Right atrium auricular region (tissue), 2 donors: ENCODE measurements around the gene ANAPC10. TPM values are rescaled to one million over a fixed set of nuclear protein-coding genes. Genes with fewer than 3 reads are reported as not detected.

ENCODE experiments used
- DNase-seq: peaks from one replicate; pipeline ENCODE4 v3.0.0-alpha.2; 2019; ENCODE audit warnings: low spot score
- H3K27ac ChIP-seq, 2 donors: fragments of 200-600 bp; sonication (generic); 1 replicate in 1 of 2; 2 replicates in 1 of 2; pipeline ENCODE4 v1.5.1; 2016 to 2019
- H3K27me3 ChIP-seq, 2 donors: fragments of 200-600 bp; sonication (generic); one replicate each; pipeline versions ENCODE4 v1.5.1 to v1.6.0; 2017 to 2019
- H3K36me3 ChIP-seq: fragments of 200-600 bp; sonication (generic); one replicate; pipeline ENCODE4 v1.5.1; 2016
- H3K4me1 ChIP-seq, 2 donors: fragments of 200-600 bp; sonication (generic); one replicate each; pipeline versions ENCODE4 v1.5.1 to v1.6.0; 2017 to 2019
- H3K4me3 ChIP-seq, 2 donors: fragments of 200-600 bp; sonication (generic); 1 replicate in 1 of 2; 2 replicates in 1 of 2; pipeline ENCODE4 v1.5.1; 2017 to 2019; ENCODE audit warnings: mild to moderate bottlenecking in 1 of 2, moderate library complexity in 1 of 2
- H3K9me3 ChIP-seq, 2 donors: fragments of 200-600 bp; sonication (generic); one replicate each; pipeline ENCODE4 v1.5.1; 2019
- CTCF ChIP-seq, 2 donors: fragments of 200-600 bp; sonication (generic); IDR thresholded peaks; one replicate each; pipeline ENCODE4 v1.5.1; 2019; ENCODE audit warnings: antibody characterized with exemption in 2 of 2
- total RNA-seq, 2 donors: library from RNA; depleted of rRNA; stranded (reverse); fragments of >200 nt; gene quantifications; one replicate each; pipeline ENCODE4 v1.1.0, GENCODE V29; 2016

ANAPC10 gene
- total RNA-seq, 2 donors from 2014 or later, result 15.4 to 20.3 TPM

GRCh38 chr4:144975718-144976117 lies 122.3 kb downstream of the ANAPC10 start:
- DNase-seq, result no peak

GRCh38 chr4:144970597-144970996 lies 127.4 kb downstream of the ANAPC10 start:
- Histone ChIP-seq H3K27ac (no peak overlapping the region), H3K9me3 (peaks cover 0 to 5% of the 10 kb centered on the region in 2 donors), H3K4me1 (no peaks in the 10 kb centered on the region), H3K4me3 (no peak overlapping the region), H3K27me3 (no peaks in the 10 kb centered on the region), H3K36me3 (no peaks in the 10 kb centered on the region)
- DNase-seq, result no peak
- TF ChIP-seq CTCF (IDR thresholded peaks at IDR 0.05), result no peak

More at GRCh38 chr4:144975718-144976117, 122.3 kb downstream of the ANAPC10 start:
- H3K4me3 ChIP-seq, result no peak overlapping the region
- no peaks in the 10 kb centered on the region for H3K4me1 ChIP-seq
- H3K36me3 ChIP-seq, result no peaks in the 10 kb centered on the region
- H3K27ac ChIP-seq, result no peak overlapping the region
- H3K27me3 ChIP-seq, result no peaks in the 10 kb centered on the region
- peaks cover 0 to 16% of the 10 kb centered on the region in 2 donors for H3K9me3 ChIP-seq
- TF ChIP-seq CTCF (IDR thresholded peaks at IDR 0.05), result no peak

GRCh38 chr4:144969821-144970220 lies 128.2 kb downstream of the ANAPC10 start:
- H3K4me3 ChIP-seq, result no peak overlapping the region
- no peak for TF ChIP-seq CTCF (IDR thresholded peaks at IDR 0.05)
- H3K27ac ChIP-seq, result no peak overlapping the region

GRCh38 chr4:144968606-144969005 lies 129.4 kb downstream of the ANAPC10 start:
- H3K27me3 ChIP-seq, result no peaks in the 10 kb centered on the region
- H3K4me3 ChIP-seq, result no peak overlapping the region
- no peak for TF ChIP-seq CTCF (IDR thresholded peaks at IDR 0.05)
- H3K4me1 ChIP-seq, result no peaks in the 10 kb centered on the region
- no peaks in the 10 kb centered on the region for H3K9me3 ChIP-seq
- no peak overlapping the region for H3K27ac ChIP-seq
- H3K36me3 ChIP-seq, result no peaks in the 10 kb centered on the region
- no peak for DNase-seq

More at GRCh38 chr4:144969821-144970220, 128.2 kb downstream of the ANAPC10 start:
- H3K27me3 ChIP-seq, result no peaks in the 10 kb centered on the region
- no peaks in the 10 kb centered on the region for H3K9me3 ChIP-seq
- H3K4me1 ChIP-seq, result no peaks in the 10 kb centered on the region
- no peak for DNase-seq
- no peaks in the 10 kb centered on the region for H3K36me3 ChIP-seq

- H3K36me3 ChIP-seq, result no peaks in the 10 kb centered on the region
- no peak for DNase-seq
- H3K27me3 ChIP-seq, result no peaks in the 10 kb centered on the region
- no peak overlapping the region for H3K4me3 ChIP-seq
- no peak overlapping the region for H3K27ac ChIP-seq
- no peaks in the 10 kb centered on the region for H3K4me1 ChIP-seq
- no peak for TF ChIP-seq CTCF (IDR thresholded peaks at IDR 0.05)
- H3K9me3 ChIP-seq, result no peaks in the 10 kb centered on the region
Observed at GRCh38 chr4:144967161-144967560, 130.8 kb downstream of the ANAPC10 start.

GRCh38 chr4:144962300-144962699 lies 135.7 kb downstream of the ANAPC10 start:
- no peak overlapping the region for H3K27ac ChIP-seq

More at GRCh38 chr4:144962300-144962699, 135.7 kb downstream of the ANAPC10 start:
- H3K9me3 ChIP-seq, result no peaks in the 10 kb centered on the region
- DNase-seq, result no peak
- TF ChIP-seq CTCF (IDR thresholded peaks at IDR 0.05), result no peak
- H3K36me3 ChIP-seq, result no peaks in the 10 kb centered on the region
- H3K4me1 ChIP-seq, result no peaks in the 10 kb centered on the region
- H3K27me3 ChIP-seq, result no peaks in the 10 kb centered on the region
- H3K4me3 ChIP-seq, result no peak overlapping the region
